PC-9 (cell line): Measurements from ENCODE around the gene CUZD1.

Experiments used
- EZH2 ChIP-seq: fragments of 200-600 bp; sonication (generic); IDR thresholded peaks from 2 replicates; pipeline ENCODE4 v1.8.0; 2017; ENCODE audit warnings: antibody characterized with exemption, low read depth
- TF ChIP-seq, protein P1 (sequence below): fragments of 200-600 bp; sonication (generic); conservative IDR thresholded peaks from 2 replicates; pipeline ENCODE4 v1.6.1; 2017; ENCODE audit warnings: mixed run types, antibody characterized with exemption, mild to moderate bottlenecking, moderate library complexity

DNA sequence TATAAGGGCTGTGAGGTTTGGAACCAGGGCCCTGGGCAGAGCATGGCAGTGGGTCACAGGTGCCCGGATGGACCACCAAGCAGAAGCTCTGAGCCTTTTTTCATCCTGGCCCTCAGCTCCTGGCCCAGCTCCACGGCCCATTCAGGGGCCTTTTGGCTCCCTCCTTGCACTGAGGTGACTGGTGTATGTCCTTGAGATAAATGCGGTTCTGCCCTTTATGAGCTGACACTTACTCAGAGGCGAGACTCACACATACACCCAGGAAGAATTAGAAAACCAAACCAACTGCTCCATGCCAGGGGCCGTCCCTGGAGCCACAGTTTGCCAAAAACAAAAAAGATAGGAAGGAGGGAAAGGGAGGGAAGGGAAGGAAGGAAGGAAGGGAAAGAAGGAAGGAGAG, 49.7 kb downstream of the CUZD1 start:
- TF ChIP-seq, protein P1, sequence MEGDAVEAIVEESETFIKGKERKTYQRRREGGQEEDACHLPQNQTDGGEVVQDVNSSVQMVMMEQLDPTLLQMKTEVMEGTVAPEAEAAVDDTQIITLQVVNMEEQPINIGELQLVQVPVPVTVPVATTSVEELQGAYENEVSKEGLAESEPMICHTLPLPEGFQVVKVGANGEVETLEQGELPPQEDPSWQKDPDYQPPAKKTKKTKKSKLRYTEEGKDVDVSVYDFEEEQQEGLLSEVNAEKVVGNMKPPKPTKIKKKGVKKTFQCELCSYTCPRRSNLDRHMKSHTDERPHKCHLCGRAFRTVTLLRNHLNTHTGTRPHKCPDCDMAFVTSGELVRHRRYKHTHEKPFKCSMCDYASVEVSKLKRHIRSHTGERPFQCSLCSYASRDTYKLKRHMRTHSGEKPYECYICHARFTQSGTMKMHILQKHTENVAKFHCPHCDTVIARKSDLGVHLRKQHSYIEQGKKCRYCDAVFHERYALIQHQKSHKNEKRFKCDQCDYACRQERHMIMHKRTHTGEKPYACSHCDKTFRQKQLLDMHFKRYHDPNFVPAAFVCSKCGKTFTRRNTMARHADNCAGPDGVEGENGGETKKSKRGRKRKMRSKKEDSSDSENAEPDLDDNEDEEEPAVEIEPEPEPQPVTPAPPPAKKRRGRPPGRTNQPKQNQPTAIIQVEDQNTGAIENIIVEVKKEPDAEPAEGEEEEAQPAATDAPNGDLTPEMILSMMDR = no peak
- no peak for TF ChIP-seq EZH2
